GM18861 (cell line): ENCODE data around the gene STK24.

ENCODE experiments used
- ATAC-seq: cut with Tn5 transposase; IDR thresholded peaks from one replicate; pipeline ENCODE4 v1.9.1; 2021; ENCODE audit not compliant: unreplicated experiment

The STK24 gene

GRCh38 chr13:98492335-98493041 is 84.4 kb downstream of the STK24 start:
- no peak for ATAC-seq

DNA sequence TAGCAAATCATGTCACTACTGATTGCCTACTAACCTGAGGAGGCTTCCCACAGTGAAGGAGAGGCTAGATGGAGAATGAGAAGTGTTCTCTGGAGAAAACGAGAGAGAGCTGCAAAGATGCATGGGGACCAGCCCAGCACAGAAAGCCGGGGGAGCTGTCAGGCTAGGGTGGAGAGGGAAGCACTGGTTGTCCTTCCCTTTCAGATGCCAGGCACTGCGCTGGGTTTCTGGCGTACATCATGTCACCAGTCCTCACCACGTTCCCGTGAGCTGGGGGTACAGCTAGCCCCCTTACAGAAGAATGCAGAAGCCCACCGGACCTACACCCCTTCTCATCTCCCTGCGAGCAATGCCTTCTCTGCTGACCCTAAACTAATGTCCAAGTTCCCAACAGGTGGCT is 86.0 kb downstream of the STK24 start:
- ATAC-seq = no peak

DNA sequence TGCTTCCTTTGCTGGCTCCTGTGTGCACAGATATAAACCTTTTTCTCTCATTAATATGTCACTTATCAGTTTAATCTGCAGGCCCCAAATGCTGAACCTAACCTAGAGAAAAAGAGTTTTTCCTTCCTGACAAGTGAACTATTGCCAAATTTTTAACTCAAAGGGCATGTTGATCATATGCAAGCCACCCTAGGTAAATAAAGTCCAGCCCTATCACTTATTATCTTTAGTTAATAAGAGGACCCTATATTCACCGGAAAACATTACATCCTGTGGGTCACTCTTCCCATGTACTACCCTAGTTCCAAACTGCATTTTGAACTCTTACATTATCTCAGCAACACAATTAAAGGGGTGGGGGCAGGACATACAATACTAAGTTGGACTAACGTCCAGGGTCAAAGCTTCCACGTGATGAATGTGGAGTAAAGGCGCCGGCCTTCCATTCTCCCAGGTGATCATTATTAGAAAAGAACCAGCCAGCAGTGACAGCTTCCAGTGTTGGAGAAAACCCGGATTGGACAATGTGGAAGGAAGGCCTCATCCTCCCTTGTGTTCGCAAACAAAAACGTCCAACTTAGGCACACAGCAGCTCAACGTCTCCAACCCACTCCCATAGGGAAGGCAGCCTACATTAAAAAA is 86.6 kb downstream of the STK24 start:
- ATAC-seq = no peak

GRCh38 chr13:98489446-98490194 is 87.3 kb downstream of the STK24 start:
- no peak for ATAC-seq

DNA sequence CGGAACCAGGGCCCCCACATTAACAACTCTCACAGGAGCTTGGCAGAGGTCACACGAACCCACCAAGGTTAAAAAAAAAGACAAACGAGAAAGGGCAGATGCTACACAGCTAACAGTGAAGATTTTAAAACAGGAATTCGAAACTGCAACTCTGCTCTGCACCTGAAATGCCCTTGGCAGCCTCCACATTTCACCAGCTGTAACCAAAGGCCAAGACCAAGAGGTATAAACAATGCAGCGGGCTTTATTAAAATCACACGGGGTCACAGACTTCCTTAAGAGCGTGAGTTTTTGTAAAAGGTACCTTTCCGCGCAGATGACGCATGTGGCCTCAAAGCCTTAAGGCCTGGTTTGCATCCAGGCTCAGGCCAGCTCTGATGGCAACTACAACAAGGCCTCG is 88.2 kb downstream of the STK24 start:
- ATAC-seq = peak; percentile 67

DNA sequence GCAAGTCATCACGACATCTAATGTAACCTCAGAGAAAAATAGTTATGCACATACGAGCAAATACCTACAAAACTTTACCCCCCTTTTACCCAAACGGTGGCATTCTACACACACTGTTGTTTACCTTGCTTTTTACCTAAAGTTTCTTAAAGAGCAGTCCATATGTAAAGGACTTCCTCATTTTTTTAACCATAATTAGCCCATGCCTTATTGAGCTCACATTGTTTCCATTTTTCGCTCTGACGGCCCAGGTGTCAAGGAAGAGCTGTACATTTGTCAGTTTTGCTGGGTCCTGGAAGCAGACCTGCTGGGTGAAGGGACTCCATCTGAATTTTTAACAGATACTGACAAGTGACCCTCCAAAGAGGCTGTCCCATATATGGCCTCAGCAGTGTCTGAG is 89.4 kb downstream of the STK24 start:
- no peak for ATAC-seq

DNA sequence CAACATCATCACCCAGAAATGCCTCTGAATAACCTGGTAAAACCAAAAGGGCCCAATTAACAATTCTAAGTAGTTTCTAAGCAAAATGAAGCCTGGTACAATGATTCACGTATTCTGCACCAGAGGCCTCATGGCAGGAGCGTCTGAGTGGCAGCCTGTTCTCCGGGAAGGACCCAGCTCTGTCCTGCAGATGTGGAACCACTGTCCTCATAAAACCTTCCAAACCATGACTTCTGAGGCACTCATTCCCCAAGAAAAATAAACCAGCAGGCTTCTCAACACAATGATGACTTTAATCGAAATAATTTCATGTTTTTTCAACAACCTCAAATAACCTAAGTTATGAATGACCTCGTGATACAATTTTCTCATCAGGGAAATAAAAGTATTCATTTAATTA is 89.9 kb downstream of the STK24 start:
- no peak for ATAC-seq

DNA sequence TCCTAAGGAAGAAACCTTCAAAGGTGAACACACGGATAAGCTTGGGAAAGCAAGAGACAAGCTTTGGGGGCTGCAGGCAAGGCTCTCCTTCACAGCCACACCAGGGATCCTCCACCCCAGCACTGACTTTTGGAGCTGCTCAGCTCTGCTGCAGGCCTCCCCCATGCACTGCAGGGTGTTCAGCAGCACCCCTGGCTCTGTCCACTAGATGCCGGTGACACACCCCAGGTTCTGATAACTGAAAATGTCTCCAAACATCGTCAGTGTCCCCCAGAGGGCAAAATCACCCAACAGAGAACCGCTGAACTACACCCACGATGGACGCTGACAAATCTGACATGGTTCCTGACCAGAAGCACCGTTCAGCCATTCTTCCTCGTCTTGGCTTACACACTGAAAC is 90.5 kb downstream of the STK24 start:
- ATAC-seq = no peak

DNA sequence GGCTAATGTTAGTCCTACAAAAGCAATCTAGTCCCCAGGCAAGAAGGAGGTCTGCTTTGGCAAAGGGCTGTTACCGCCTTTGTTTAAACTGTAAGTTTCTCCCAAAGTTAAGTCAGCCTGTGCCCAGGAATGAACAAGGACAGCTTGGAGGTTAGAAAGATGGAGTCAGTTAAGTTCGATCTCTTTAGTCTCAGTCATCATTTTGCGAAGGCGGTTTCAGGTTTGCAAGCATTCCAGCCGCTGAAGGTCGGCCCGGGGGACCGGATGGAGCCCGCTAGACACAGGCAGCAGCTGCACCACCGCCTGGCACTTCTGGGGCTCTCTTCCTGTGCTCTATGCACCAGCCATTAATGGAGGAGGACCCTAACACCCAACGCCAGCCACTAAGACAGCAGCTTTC is 91.3 kb downstream of the STK24 start:
- ATAC-seq = no peak

- ATAC-seq = no peak
Measured at GRCh38 chr13:98484289-98485219, 92.4 kb downstream of the STK24 start.

GRCh38 chr13:98483601-98484288 is 93.2 kb downstream of the STK24 start:
- no peak for ATAC-seq

GRCh38 chr13:98482476-98483444 is 94.1 kb downstream of the STK24 start:
- peak; percentile 21 for ATAC-seq

GRCh38 chr13:98480915-98481877 is 95.7 kb downstream of the STK24 start:
- no peak for ATAC-seq

DNA sequence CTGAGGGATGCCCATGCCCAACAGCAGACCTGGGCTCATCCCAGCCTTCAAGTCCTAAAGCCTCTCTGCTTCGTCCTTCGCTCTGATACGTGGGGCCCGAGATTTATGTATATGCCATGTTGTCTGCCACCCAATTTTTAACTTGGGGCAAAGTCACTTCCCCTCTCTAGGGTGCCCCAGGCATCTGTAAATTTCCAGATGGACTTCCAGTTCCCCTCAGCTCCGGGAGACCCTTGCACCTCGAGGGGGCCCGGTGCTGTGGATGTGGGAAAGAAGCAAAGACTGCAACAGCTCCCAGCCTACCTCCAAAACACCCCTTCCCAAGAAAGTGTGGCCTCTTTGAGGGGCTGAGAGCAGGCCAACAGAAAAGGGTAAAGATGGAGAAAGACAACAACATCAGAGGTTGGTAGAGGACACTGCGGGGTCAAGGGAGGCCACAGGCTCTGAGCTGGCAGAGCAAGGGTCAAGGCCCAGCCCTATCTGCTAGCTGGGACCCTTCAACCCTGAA is 97.4 kb downstream of the STK24 start:
- no peak for ATAC-seq

DNA sequence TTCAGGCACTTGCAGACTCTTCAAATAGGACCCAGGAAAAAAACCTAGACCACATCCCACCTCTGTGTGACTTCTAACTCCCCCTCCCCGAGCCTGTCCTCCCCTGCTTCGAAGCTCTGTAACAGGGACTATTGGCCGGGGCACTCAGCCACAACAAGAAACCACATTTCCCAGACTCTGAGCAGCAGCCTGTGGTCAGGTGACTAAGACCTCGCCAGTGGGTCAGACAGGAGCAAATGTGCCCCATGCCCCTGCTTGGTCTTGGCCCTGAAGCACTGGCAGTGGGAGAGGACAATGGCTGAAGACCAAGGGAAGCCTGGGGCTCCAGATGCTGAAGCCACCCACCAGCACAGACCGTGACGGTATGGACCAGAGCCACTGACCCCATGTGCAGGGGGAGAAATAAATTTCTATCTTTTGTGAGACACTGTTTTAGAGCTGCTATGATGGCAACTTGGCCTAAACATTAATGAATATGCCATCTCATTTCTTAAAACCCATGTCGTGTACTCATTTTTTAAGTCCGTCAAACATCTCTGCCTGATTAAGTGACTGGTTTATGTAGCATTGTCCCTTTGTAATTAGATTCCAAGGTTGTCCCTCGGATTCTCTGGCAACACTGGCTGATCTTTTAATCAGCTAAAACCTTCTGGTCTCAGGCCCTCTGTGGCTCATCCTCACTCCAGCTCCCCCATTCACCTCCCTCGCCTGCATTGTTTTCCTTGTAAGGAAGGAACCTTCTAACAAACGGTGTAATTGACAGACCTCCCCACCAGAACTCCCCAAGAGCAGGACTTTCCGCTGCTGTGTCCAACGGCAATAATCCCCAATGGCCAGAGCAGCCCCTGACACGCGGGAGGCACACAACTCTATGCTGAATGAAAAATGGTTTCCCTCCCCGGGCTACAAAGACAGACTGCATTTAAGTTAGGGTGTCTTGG is 98.4 kb downstream of the STK24 start:
- peak; percentile 39 for ATAC-seq

- peak; percentile 85 for ATAC-seq
Measured at GRCh38 chr13:98476538-98476966, 100.4 kb downstream of the STK24 start.

DNA sequence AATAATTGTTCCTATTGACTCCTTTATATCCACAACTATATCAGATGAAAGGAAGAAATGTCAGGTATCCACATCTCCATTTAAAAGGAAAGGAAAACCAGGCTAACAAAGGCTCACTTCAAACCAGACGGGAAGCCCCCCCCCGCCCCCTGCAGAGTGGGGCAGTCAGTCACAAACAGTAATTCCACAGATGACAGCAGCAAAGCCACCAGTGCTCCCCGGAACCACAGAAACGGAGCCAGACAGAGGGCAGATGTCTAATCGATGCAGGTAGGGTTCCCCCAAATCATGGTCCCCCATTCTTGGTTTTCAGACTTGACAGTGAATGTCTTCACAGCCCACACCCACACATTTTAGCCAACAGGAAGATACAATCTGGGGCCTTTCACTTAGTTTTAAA is 100.8 kb downstream of the STK24 start:
- ATAC-seq = peak; percentile 4
